ENCODE results near the gene PER3. TPM values are rescaled to one million over a fixed set of nuclear protein-coding genes. Genes with fewer than 3 reads are reported as not detected.

The PER3 gene
- total and polyA plus RNA-seq, 2 of the 4 experiments (the other 2 are of a cell fraction) = 3.4 to 4.2 TPM

- Histone ChIP-seq H3K27me3 (ENCODE audit: control insufficient read depth, insufficient read depth, low read length) (peaks cover 7% of the 10 kb centered on the region), H4K5ac (ENCODE audit: low read depth, low read length) (no peak overlapping the region), H3K18ac (ENCODE audit: low read depth, low read length) (no peak overlapping the region), H3K23ac (ENCODE audit: low read depth, low read length) (no peak overlapping the region), H2BK5ac (ENCODE audit: low read depth, low read length, poor library complexity, severe bottlenecking) (no peak overlapping the region), H4K91ac (ENCODE audit: insufficient read depth, low read depth, low read length) (no peak overlapping the region), H2BK20ac (ENCODE audit: low read depth, low read length) (no peak overlapping the region), H4K20me1 (ENCODE audit: insufficient read depth, low read length) (no peaks in the 10 kb centered on the region), H3K56ac (ENCODE audit: extremely low read depth, insufficient read depth, low read length) (no peak overlapping the region), H3K79me1 (ENCODE audit: low read depth in 1 of 2, low read length in 2 of 2) (no peaks in the 10 kb centered on the region), H2BK15ac (ENCODE audit: low read depth, low read length) (no peak overlapping the region), H3K14ac (replicated peaks; ENCODE audit: low read depth, low read length) (no peak overlapping the region), H3K9ac (ENCODE audit: low read depth, low read length) (no peak overlapping the region), H2BK120ac (ENCODE audit: low read depth, low read length) (no peak overlapping the region), H3K36me3 (ENCODE audit: control insufficient read depth, insufficient read depth, low read length) (no peaks in the 10 kb centered on the region), H4K8ac (ENCODE audit: low read depth in 2 of 2, low read length in 2 of 2) (no peak overlapping the region), H3K27ac (ENCODE audit: insufficient read depth, low read length) (no peak overlapping the region), H2AFZ (replicated peaks; ENCODE audit: low read length, poor library complexity) (no peak overlapping the region), H3K4ac (ENCODE audit: low read depth, low read length) (no peak overlapping the region), H3K4me3 (ENCODE audit: insufficient read depth, low read depth, low read length) (no peak overlapping the region), H2AK5ac (ENCODE audit: low read depth, low read length) (no peak overlapping the region), H3K9me1 (ENCODE audit: insufficient read depth, low read length) (no peaks in the 10 kb centered on the region), H2AK9ac (replicated peaks; ENCODE audit: low read depth, low read length, poor library complexity) (no peak overlapping the region), H3K4me1 (ENCODE audit: control insufficient read depth, insufficient read depth, low read length) (no peaks in the 10 kb centered on the region), H3K4me2 (ENCODE audit: low read depth, low read length) (no peak overlapping the region), H3K9me3 (ENCODE audit: control insufficient read depth, insufficient read depth, low read length) (peaks cover 3% of the 10 kb centered on the region; the same call in 1 of the 2 replicates)
- DNase-seq = peak; percentile 35
- no TSS peak for BruUV-seq (replicated peaks)
- intact Hi-C loops (cut with micrococcal nuclease) = no loop called here
- no peak for ATAC-seq (ENCODE audit: low read depth)
- 85% methylated on average over 8 of the region's 16 CpGs; no CpG with 5 or more reads in 1 of the 2 experiments for WGBS, 2 experiments (ENCODE audit: extremely low coverage in 2 of 2, insufficient read length in 1 of 2)
- dilution Hi-C loops (cut with HindIII; ENCODE audit: low sequenced_read_pairs, unreplicated experiment) = no loop called here
- no peak for TF ChIP-seq RAD21 (IDR thresholded peaks at IDR 0.05; ENCODE audit: low read length)
- no peak for TF ChIP-seq MXI1 (IDR thresholded peaks at IDR 0.05; ENCODE audit: borderline replicate concordance, low read depth, low read length)
- TF ChIP-seq POLR2A (IDR thresholded peaks at IDR 0.05; ENCODE audit: low read depth, low read length) = no peak
- no peak for TF ChIP-seq RFX5 (IDR thresholded peaks at IDR 0.05; ENCODE audit: low read depth, low read length)
- no peak for TF ChIP-seq MAFK (IDR thresholded peaks at IDR 0.05; ENCODE audit: low read depth, low read length)
- no peak for TF ChIP-seq USF2 (IDR thresholded peaks at IDR 0.05; ENCODE audit: low read depth, low read length)
- TF ChIP-seq FOS (IDR thresholded peaks at IDR 0.05; ENCODE audit: low read depth, low read length) = no peak
- TF ChIP-seq CEBPB (IDR thresholded peaks at IDR 0.05; ENCODE audit: low read depth, low read length) = no peak
- no peak for TF ChIP-seq BHLHE40 (IDR thresholded peaks at IDR 0.05; ENCODE audit: low read depth, low read length)
- TF ChIP-seq ELK1 (IDR thresholded peaks at IDR 0.05; ENCODE audit: borderline replicate concordance, low read depth, low read length) = no peak
- TF ChIP-seq NFE2L2 (IDR thresholded peaks at IDR 0.05; ENCODE audit: low read depth, low read length) = no peak
- in situ Hi-C loops (cut with MboI; ENCODE audit: low sequenced_read_pairs) = no loop called here
- ChIA-PET POLR2A (ENCODE audit: unreplicated experiment) (no interaction called here), CTCF (no interaction called here)
Observed at GRCh38 chr1:7869136-7869920, 85.2 kb downstream of the PER3 start.
